ENCODE results near the gene CHRNB2. TPM values are rescaled to one million over a fixed set of nuclear protein-coding genes. Genes with fewer than 3 reads are reported as not detected.

CHRNB2 gene
- total and polyA plus RNA-seq, 9 of the 15 experiments (the other 6 are each of a cell fraction or from before 2014, with no cell fraction given): 0.01 TPM; not detected in 8

DNA sequence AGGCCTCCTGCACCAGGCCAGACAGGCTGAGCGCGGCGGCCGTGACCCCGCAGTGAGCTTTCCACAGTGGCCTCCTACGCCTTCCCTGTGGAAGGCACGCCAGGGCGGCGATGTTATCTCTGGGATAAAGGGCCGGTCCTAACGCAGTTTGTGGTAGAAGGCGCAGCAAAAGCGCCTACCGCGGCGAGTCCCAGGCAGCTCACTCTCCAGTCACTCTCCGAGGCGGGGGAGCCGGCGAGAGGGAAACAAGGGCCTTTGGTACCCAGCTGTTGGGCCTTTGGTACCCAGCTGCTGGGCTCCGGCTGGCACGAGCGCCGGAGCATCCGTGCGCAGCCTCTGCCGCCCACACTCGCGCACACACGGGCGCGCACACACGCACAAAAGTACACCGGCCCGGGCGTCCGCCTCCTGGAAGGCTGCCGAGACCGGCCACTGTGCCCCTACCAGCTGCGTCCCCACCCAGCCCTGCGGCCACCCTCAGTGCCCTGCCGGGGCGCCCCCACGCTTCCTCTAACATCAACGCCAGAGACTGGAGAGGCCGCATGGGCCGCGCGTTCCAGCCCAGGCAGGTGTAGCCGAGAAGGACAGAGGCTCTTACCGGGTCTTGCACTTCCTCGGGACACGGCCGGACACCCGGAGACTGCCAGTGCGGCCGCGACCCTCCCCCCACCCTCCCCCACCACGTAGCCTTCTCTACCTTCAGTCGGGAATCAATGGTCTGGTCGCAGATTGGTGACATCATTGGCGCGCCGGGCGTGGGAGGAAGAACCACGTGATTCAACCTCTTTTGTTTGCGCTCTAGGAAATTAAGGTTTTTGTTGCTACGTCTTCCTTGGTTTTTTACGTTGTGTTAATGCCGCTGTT lies 59.9 kb downstream of the CHRNB2 start (continued):
- TF ChIP-seq, protein P1, sequence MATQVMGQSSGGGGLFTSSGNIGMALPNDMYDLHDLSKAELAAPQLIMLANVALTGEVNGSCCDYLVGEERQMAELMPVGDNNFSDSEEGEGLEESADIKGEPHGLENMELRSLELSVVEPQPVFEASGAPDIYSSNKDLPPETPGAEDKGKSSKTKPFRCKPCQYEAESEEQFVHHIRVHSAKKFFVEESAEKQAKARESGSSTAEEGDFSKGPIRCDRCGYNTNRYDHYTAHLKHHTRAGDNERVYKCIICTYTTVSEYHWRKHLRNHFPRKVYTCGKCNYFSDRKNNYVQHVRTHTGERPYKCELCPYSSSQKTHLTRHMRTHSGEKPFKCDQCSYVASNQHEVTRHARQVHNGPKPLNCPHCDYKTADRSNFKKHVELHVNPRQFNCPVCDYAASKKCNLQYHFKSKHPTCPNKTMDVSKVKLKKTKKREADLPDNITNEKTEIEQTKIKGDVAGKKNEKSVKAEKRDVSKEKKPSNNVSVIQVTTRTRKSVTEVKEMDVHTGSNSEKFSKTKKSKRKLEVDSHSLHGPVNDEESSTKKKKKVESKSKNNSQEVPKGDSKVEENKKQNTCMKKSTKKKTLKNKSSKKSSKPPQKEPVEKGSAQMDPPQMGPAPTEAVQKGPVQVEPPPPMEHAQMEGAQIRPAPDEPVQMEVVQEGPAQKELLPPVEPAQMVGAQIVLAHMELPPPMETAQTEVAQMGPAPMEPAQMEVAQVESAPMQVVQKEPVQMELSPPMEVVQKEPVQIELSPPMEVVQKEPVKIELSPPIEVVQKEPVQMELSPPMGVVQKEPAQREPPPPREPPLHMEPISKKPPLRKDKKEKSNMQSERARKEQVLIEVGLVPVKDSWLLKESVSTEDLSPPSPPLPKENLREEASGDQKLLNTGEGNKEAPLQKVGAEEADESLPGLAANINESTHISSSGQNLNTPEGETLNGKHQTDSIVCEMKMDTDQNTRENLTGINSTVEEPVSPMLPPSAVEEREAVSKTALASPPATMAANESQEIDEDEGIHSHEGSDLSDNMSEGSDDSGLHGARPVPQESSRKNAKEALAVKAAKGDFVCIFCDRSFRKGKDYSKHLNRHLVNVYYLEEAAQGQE (IDR thresholded peaks at IDR 0.05; ENCODE audit: borderline replicate concordance): peak; percentile 39; the same call in 1 of the 2 replicates
- TF ChIP-seq, protein P1 (CRISPR knock-in tag; IDR thresholded peaks at IDR 0.05; ENCODE audit: low read depth): no peak
- no peak for TF ChIP-seq ZNF239 (CRISPR knock-in tag; IDR thresholded peaks at IDR 0.05)
- TF ChIP-seq SNIP1 (IDR thresholded peaks at IDR 0.05; ENCODE audit: low read depth): no peak
- TF ChIP-seq ZNF24 (IDR thresholded peaks at IDR 0.05): 0 out of 2 replicates have a peak, but pooled peaks have one; percentile 7
- 0 out of 2 replicates have a peak, but pooled peaks have one; percentile 45 for TF ChIP-seq NCOR1 (IDR thresholded peaks at IDR 0.05)
- TF ChIP-seq, protein P2, sequence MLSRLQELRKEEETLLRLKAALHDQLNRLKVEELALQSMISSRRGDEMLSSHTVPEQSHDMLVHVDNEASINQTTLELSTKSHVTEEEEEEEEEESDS (CRISPR knock-in tag; IDR thresholded peaks at IDR 0.05): no peak
- no peak for TF ChIP-seq HNRNPUL1 (IDR thresholded peaks at IDR 0.05; ENCODE audit: low read length)
- TF ChIP-seq NFATC3 (IDR thresholded peaks at IDR 0.05): no peak
- TF ChIP-seq PTBP1 (IDR thresholded peaks at IDR 0.05; ENCODE audit: low read depth, low read length): no peak
- TF ChIP-seq E2F3 (CRISPR knock-in tag; IDR thresholded peaks at IDR 0.05): no peak
- no peak for TF ChIP-seq ZBTB8A (IDR thresholded peaks at IDR 0.05; ENCODE audit: partially characterized antibody)
- TF ChIP-seq, protein P3, sequence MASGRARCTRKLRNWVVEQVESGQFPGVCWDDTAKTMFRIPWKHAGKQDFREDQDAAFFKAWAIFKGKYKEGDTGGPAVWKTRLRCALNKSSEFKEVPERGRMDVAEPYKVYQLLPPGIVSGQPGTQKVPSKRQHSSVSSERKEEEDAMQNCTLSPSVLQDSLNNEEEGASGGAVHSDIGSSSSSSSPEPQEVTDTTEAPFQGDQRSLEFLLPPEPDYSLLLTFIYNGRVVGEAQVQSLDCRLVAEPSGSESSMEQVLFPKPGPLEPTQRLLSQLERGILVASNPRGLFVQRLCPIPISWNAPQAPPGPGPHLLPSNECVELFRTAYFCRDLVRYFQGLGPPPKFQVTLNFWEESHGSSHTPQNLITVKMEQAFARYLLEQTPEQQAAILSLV (tag; IDR thresholded peaks at IDR 0.05): peak; percentile 63; the same call in 1 of the 2 replicates
- TF ChIP-seq ARID1B (IDR thresholded peaks at IDR 0.05): peak; percentile 53; the same call in 1 of the 2 replicates
- TF ChIP-seq U2AF2 (optimal IDR thresholded peaks at IDR 0.05; ENCODE audit: low read depth, low read length): no peak
- TF ChIP-seq, protein P4, sequence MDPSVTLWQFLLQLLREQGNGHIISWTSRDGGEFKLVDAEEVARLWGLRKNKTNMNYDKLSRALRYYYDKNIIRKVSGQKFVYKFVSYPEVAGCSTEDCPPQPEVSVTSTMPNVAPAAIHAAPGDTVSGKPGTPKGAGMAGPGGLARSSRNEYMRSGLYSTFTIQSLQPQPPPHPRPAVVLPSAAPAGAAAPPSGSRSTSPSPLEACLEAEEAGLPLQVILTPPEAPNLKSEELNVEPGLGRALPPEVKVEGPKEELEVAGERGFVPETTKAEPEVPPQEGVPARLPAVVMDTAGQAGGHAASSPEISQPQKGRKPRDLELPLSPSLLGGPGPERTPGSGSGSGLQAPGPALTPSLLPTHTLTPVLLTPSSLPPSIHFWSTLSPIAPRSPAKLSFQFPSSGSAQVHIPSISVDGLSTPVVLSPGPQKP (CRISPR knock-in tag; IDR thresholded peaks at IDR 0.05): no peak
- TF ChIP-seq RB1 (IDR thresholded peaks at IDR 0.05; ENCODE audit: low read depth): 0 out of 2 replicates have a peak, but pooled peaks have one; percentile 13
- peak; percentile 21; the same call in 1 of the 2 replicates for TF ChIP-seq SP1 (CRISPR knock-in tag; IDR thresholded peaks at IDR 0.05)
- TF ChIP-seq DNMT1 (IDR thresholded peaks at IDR 0.05): no peak
- peak; percentile 81 for TF ChIP-seq KHSRP (IDR thresholded peaks at IDR 0.05)
